HG03521 (cell line): Measurements from ENCODE around the gene RAP2A.

Source experiments
- ATAC-seq: cut with Tn5 transposase; IDR thresholded peaks from one replicate; pipeline ENCODE4 v1.9.1; 2021; ENCODE audit warnings: mild to moderate bottlenecking, moderate library complexity; ENCODE audit not compliant: unreplicated experiment

The RAP2A gene

DNA sequence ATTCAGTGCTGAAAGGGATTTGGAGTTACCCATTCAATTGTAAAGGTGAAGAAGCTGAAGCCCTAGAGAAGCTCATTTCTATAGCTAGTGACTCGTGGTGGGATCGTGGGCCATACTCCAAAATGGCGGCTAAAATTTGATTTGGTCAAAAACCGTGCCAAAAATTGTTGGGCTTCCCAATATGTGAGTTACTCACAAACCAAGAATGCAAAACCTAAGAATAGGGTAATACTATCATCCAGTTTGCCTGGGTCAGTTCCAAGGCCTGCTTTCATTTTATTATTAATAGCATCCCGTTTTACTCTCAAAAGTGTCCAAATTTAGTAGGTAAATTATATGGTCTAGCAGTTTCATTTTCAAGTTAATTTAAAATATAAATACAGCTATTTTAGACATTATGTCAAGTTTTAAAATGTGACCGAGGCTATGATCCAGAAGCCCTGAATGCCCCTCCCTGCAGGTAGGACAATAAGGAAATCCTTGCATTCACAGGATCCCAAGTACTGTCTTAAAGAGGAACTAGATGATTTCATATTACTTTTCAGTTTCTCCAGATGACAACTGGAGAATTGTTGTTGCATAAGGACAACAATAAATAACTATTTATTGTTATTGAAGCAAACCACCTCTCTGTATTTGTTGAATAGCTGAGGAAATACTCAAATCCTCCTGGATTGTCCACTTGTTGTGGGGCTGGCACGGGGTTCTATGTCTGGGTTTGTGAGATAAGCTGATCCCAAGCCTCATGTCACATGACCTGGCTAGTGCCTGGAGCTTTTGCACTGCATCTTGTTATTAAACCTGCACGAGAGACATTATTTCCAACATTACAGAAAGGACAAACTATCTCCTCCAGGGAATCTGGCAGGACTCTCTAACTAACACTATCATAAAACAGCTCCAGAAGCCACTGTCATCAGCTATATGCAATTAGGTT lies 11.6 kb upstream of the RAP2A start:
- ATAC-seq = no peak

GRCh38 chr13:97423300-97424045 lies 10.5 kb upstream of the RAP2A start:
- no peak for ATAC-seq

DNA sequence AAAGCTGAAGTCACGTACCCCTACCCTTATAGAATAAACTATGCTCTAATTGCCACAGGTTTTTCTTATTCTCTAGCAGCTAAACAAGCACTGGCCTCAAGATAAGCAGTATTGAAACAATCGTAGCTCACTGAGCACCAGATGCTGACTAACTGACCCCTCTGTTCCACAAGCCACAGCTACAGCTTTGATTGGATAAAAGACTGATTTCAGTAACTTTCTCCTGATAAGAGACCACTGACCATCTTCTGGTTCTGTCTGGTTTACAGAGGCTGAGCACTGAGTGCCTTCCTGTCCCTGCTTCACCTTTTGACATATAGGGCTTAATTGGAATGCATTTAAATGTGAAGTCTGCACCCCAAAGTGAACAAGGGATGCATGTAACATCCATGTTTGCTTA lies 8.4 kb upstream of the RAP2A start:
- ATAC-seq = no peak

DNA sequence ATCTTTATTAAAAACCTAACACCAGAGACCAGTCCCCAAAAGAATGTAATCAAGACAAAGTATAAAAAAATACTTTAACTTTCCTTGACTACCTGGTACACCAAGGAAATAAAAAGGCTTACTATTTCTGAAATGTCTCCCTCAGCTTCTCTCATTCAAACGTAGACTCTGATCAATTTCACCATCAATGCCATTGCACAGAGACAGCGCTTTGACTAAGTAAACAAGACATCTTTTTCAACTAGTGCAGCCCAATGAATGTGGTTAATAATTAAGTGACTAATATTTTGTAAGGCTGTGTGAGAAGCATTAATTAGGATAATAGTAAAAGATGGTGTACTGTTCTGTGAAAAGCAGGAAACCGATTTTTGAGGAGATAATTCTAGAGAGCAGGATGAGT lies 7.3 kb upstream of the RAP2A start:
- no peak for ATAC-seq

DNA sequence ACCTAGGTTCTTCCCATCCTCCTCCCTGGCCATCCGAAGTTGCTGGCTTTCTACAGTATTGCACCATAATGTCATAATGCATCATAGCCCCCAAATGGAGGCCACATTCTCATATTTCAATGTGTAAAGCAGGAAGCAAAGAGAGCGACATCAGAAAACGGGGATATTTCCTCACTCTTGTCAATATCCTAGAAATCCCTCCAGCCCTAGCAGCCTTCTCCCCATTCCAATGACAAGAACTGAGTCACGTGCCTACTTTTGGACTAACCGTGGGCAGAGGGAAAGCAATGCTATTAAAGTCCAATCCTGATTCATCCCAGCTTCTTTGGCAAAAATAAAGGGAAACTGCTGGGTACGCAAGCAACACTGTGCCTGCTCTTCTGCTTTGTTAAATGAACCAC lies 4.3 kb upstream of the RAP2A start:
- no peak for ATAC-seq

GRCh38 chr13:97430296-97430695 lies 3.7 kb upstream of the RAP2A start:
- no peak for ATAC-seq

DNA sequence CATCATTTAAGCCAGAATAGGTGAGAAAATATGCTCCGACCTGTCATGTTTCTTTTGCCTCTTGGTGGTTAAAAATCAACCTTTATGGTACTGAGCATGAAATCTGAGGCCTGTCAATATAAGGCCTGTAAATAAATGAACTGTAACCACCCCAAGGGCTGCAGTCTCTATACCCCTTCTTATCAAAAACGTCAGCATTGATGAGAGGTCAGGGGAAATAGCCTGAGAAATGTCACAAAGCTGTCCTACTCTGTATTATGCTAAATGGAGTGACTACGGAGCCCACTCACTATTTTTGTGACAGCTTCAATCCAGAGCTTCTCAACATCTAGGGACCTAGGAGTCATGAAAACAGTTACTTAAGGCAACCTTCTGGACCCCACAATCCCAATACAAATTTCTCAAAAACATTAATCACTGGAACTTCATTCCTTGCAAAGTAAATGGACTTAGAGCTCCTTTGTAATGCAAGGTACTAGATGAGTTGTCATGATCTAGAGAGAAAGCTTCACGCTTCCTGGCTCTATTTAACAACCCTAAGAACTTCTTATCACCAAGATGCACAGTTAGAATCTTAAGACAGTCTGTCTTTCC lies 2.7 kb upstream of the RAP2A start:
- no peak for ATAC-seq

DNA sequence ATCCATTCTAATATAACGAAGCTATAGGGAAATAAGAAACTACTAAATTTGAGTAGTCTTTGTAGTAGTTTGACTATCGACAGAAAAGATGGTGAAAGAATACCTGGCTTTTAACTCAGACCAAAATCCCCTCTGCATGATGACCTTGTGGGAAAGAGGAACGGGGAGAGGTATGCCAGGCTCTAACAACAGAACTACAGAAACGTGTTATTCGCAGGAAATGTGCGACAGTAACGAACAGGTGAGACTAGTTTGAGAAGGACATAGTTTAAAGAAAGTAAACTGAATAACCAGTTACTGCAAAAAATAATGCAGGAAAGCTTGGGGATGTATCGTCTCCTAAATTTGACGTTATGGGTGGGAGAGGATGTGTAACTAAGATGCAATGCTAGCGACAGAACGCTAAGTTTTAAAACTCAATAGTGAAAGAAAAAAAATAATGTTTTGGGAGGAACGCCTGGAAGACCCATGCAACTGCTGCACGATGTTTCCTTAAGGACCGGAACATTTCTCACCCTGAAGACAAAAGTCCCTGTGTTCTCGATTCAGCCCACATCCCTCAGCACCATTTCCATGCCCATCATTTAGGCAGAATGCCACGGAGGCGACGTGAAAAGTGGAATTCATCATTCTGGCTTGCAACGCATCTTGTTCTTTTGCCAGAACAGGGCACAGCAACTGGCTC lies 1.6 kb upstream of the RAP2A start:
- no peak for ATAC-seq

- peak; percentile 72 for ATAC-seq
Measured at GRCh38 chr13:97432917-97433726, 847 bp upstream of the RAP2A start.

DNA sequence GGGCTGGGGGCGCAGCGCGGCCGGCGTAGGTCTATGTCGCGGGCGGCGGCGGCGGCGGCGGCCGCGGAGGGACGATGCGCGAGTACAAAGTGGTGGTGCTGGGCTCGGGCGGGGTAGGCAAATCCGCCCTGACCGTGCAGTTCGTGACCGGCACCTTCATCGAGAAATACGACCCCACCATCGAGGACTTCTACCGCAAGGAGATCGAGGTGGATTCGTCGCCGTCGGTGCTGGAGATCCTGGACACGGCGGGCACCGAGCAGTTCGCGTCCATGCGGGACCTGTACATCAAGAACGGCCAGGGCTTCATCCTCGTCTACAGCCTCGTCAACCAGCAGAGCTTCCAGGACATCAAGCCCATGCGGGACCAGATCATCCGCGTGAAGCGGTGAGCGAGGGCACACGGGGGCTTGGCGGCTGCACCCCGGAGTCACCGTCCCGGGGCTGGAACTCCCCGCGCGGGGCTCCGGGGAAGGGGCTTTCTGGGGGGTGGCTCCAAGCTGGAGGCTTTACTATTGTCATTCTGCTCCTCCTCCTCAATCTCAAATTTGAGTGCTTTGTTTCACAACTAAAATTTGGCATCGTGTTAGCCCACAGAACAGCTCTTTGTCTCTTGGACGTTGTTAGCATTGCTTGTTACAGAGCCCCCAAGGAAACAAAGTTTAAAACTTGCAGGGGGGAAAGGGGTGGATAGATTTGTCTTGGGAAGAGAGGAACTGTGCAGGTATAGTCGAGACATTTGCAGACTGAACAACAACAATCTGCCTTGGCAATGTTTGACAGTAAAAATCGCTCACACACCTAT lies 630 bp downstream of the RAP2A start:
- ATAC-seq = peak; percentile 3

- no peak for ATAC-seq
Measured at GRCh38 chr13:97435323-97435722, 1.4 kb downstream of the RAP2A start.

DNA sequence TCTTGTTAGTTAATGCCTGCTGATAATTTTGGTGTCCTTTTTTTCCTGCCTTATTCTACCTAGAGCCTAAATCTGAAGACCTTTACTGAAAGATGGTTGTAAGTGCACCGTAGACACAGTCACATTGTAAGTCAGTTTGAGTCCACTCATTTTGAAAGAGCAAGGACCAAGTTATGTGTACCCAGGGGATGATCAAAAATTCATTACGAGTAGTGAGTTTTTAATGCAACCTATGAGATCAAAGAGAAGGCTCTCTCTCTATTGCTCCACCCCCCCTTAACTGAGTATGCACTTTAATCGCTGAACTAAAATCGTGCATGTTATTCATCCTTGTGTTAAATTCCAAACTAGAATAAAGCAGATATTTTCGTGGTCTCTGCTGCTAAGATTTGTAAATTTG lies 1.8 kb downstream of the RAP2A start:
- ATAC-seq = no peak

DNA sequence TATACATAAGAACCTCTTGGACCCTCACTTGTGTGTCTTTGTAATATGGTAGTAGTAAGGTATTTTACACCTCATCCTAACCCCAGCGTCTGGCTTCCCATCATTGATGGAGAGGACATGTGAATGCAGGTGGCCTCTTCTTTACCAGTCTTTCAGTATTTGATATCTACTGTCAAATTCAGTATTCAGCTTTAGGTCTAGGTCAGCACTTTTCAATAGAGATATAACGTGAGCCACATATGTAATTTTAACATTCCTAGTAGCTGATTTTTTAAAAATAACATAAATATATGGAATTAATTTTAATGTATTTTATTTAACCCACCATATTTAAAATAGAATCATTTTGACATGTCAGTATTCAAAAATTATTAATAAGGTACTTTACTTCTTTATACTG lies 2.9 kb downstream of the RAP2A start:
- ATAC-seq = no peak

DNA sequence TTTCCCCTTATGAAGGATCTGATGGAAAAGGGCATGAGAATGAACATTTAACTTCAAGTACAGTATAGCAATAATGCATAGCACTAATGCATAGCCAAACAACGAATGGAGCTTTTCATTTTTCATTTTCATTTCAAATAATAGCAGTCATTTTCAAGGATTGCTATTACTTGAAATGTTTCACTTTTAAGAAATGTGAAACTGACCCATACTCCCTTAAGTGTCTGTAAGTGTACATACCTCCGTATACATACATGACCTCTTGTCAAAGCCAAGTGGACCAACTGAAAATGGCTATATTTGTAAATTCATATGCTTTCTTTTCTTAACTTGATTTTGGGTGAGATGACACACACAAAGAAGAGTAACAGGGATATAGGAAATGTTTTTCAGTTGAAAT lies 3.8 kb downstream of the RAP2A start:
- ATAC-seq = no peak

GRCh38 chr13:97438856-97439595 lies 5.1 kb downstream of the RAP2A start:
- ATAC-seq = no peak

DNA sequence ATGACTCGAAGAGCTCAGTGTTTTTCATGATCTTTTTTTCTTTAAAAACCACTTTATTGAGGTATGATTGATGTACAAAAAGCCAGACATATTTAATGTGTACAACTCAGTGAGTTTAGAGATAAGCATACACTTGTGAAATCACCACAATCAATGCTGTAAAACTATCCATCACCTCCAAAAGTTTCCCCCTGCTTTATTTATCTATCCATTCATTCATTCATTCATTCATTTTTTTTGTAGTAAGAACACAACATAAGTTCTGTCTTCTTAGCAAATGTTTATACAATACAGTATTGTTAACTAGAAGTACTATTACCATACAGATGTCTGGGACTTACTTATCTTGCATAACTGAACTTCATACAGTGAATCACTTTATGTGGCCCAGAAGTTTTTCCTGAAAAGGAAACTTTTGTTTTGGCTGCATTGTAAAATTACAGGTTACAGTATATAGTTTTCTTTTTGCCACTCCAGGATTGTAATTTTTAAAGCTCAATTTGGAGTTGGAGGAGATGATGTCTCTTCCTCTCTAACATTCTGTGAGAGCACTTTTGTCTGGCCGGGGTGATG lies 6.7 kb downstream of the RAP2A start:
- ATAC-seq = no peak

DNA sequence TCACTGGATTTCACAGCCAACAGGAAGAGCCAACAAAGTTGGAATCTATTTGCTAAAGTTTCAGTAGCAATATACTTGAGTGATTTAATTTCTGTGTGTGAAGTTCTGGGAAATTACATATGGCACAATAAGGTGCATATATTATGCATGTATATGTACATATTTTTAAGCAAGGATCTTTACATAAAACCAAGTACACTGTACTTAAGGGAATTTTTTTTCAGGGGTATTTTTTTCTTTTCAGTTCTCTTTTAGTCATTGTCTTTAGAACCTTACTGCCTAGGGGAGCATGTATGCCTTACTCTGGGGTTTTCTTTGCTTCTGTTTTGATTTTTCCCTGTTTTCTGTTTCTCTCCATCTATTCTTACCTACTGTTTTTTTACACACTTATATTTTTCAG lies 7.4 kb downstream of the RAP2A start:
- ATAC-seq = no peak

GRCh38 chr13:97445522-97446187 lies 11.7 kb downstream of the RAP2A start:
- no peak for ATAC-seq
